H1 (cell line): Measurements from ENCODE around the gene MTARC1. TPM values are rescaled to one million over a fixed set of nuclear protein-coding genes. Genes with fewer than 3 reads are reported as not detected.

Experiments used
- CTCF ChIA-PET: fragments of 300-600 bp; sonication (Branson Sonifier 250); formaldehyde crosslinking; loops from one replicate; lab custom pipeline; 2021; ENCODE audit not compliant: partially characterized antibody; lab: Charles Lee
- POLR2A ChIA-PET: fragments of 300-600 bp; sonication (Branson Sonifier 250); formaldehyde crosslinking; loops from one replicate; lab custom pipeline; 2021; ENCODE audit warnings: inconsistent platforms; ENCODE audit not compliant: partially characterized antibody; lab: Charles Lee
- DNase-seq, 2 experiments: peaks; one replicate each; pipeline versions ENCODE4 v3.0.0 to v3.0.0-alpha.2; 2010 to 2022; ENCODE audit warnings: low spot score in 2 of 2, low read depth in 1 of 2, mixed read lengths in 1 of 2
- FAIRE-seq: peaks from 2 replicates; lab custom pipeline; 2011; peaks lifted over from hg19 to GRCh38; lab: Jason Lieb, UNC
- H2AFZ ChIP-seq: 2 replicates; pipeline ENCODE4 v1.8.1; 2012; ENCODE audit warnings: low read length, inconsistent platforms
- H2AK5ac ChIP-seq: 2 replicates; pipeline ENCODE4 v1.6.1; 2013; ENCODE audit warnings: low read depth, low read length
- H2BK120ac ChIP-seq: replicated peaks from 2 replicates; pipeline ENCODE3; 2013; ENCODE audit warnings: low read depth, low read length, inconsistent platforms
- H2BK12ac ChIP-seq: 2 replicates; pipeline ENCODE4 v1.6.1; 2013; ENCODE audit warnings: low read depth, low read length
- H2BK15ac ChIP-seq: 2 replicates; pipeline ENCODE4 v1.6.1; 2013; ENCODE audit warnings: low read length
- H2BK20ac ChIP-seq: 2 replicates; pipeline ENCODE4 v1.6.1; 2013; ENCODE audit warnings: low read length
- H2BK5ac ChIP-seq: 2 replicates; pipeline ENCODE4 v1.6.1; 2013; ENCODE audit warnings: low read depth, low read length
- H3K14ac ChIP-seq: 2 replicates; pipeline ENCODE4 v1.6.1; 2013; ENCODE audit warnings: inconsistent platforms; ENCODE audit not compliant: insufficient read length
- H3K18ac ChIP-seq: 2 replicates; pipeline ENCODE4 v1.6.1; 2013; ENCODE audit warnings: low read length; ENCODE audit errors: extremely low read depth
- H3K23ac ChIP-seq: 2 replicates; pipeline ENCODE4 v1.6.1; 2013; ENCODE audit warnings: inconsistent platforms; ENCODE audit not compliant: insufficient read length
- H3K23me2 ChIP-seq: 2 replicates; pipeline ENCODE4 v1.6.1; 2013; ENCODE audit warnings: low read depth, low read length
- H3K27ac ChIP-seq: 2 replicates; pipeline ENCODE4 v1.6.1; 2011; ENCODE audit warnings: low read depth, low read length, inconsistent platforms
- H3K27me3 ChIP-seq, 4 experiments: replicated peaks in 1 of 4; 1 replicate in 1 of 4; 2 replicates in 3 of 4; pipeline versions ENCODE4 v1.6.1 to v1.8.1; 2011 to 2013; ENCODE audit warnings: low read length in 3 of 4, mild to moderate bottlenecking in 3 of 4, inconsistent platforms in 2 of 4, mixed read lengths in 2 of 4, moderate library complexity in 1 of 4; ENCODE audit not compliant: control insufficient read depth in 3 of 4, insufficient read depth in 3 of 4; ENCODE audit errors: extremely low read depth in 1 of 4
- H3K36me3 ChIP-seq, 4 experiments: 2 replicates each; pipeline versions ENCODE4 v1.6.1 to v1.8.1; 2011 to 2013; ENCODE audit warnings: mild to moderate bottlenecking in 4 of 4, low read length in 3 of 4, moderate library complexity in 2 of 4, control low read depth in 1 of 4, inconsistent platforms in 1 of 4; ENCODE audit not compliant: insufficient read depth in 4 of 4, control insufficient read depth in 2 of 4
- H3K4ac ChIP-seq: replicated peaks from 2 replicates; pipeline ENCODE3; 2013; ENCODE audit warnings: low read length, low read depth, mixed read lengths, inconsistent platforms; ENCODE audit not compliant: insufficient read length
- H3K4me1 ChIP-seq, 4 experiments: replicated peaks in 1 of 4; 1 replicate in 1 of 4; 2 replicates in 3 of 4; pipeline versions ENCODE4 v1.6.1 to v1.8.1; 2011 to 2013; ENCODE audit warnings: low read length in 3 of 4, inconsistent platforms in 2 of 4, mixed read lengths in 1 of 4; ENCODE audit not compliant: insufficient read depth in 4 of 4, control insufficient read depth in 3 of 4
- H3K4me2 ChIP-seq, 2 experiments: 2 replicates each; pipeline versions ENCODE4 v1.6.1 to v1.8.1; 2011 to 2013; ENCODE audit warnings: low read depth in 2 of 2, low read length in 2 of 2, control low read depth in 1 of 2, inconsistent platforms in 1 of 2, mild to moderate bottlenecking in 1 of 2; ENCODE audit not compliant: insufficient read depth in 1 of 2
- H3K4me3 ChIP-seq, 4 experiments: fragments of 200-600, 300-600 bp in 1 of 4; sonication (generic), shearing (Covaris generic), sonication (Bioruptor Twin) in 1 of 4; 2 replicates each; pipeline versions ENCODE4 v1.5.1 to v1.8.1; 2011 to 2016; ENCODE audit warnings: low read length in 4 of 4, low read depth in 3 of 4, control low read depth in 2 of 4, inconsistent platforms in 2 of 4, mild to moderate bottlenecking in 2 of 4, mixed read lengths in 1 of 4, moderate library complexity in 1 of 4; ENCODE audit not compliant: insufficient read depth in 2 of 4; ENCODE audit errors: extremely low read depth in 1 of 4
- H3K56ac ChIP-seq: replicated peaks from 2 replicates; pipeline ENCODE3; 2013; ENCODE audit warnings: low read depth, mild to moderate bottlenecking, mixed read lengths, low read length, inconsistent platforms; ENCODE audit not compliant: insufficient read length
- H3K79me1 ChIP-seq: 2 replicates; pipeline ENCODE4 v1.6.1; 2013; ENCODE audit warnings: low read depth, low read length, control low read depth
- H3K79me2 ChIP-seq, 2 experiments: 2 replicates each; pipeline versions ENCODE4 v1.6.1 to v1.8.1; 2012 to 2013; ENCODE audit warnings: low read length in 2 of 2, mild to moderate bottlenecking in 2 of 2, inconsistent platforms in 1 of 2; ENCODE audit not compliant: insufficient read depth in 2 of 2, control insufficient read depth in 1 of 2
- H3K9ac ChIP-seq, 4 experiments: replicated peaks in 1 of 4; 1 replicate in 1 of 4; 2 replicates in 3 of 4; pipeline versions ENCODE4 v1.6.1 to v1.8.1; 2011 to 2013; ENCODE audit warnings: low read depth in 3 of 4, low read length in 3 of 4, control low read depth in 2 of 4, mild to moderate bottlenecking in 2 of 4, moderate library complexity in 2 of 4, inconsistent platforms in 1 of 4; ENCODE audit errors: extremely low read depth in 1 of 4
- H3K9me3 ChIP-seq, 2 experiments: 2 replicates each; pipeline versions ENCODE4 v1.6.1 to v1.8.1; 2012 to 2013; ENCODE audit warnings: mild to moderate bottlenecking in 2 of 2, moderate library complexity in 2 of 2, control low read depth in 1 of 2, inconsistent platforms in 1 of 2, low read depth in 1 of 2, low read length in 1 of 2, mixed read lengths in 1 of 2; ENCODE audit not compliant: insufficient read depth in 2 of 2
- H4K20me1 ChIP-seq, 2 experiments: replicated peaks in 1 of 2; 2 replicates each; pipeline versions ENCODE3 to v1.8.1; 2011 to 2013; ENCODE audit warnings: inconsistent platforms in 2 of 2, low read length in 2 of 2, mild to moderate bottlenecking in 1 of 2; ENCODE audit not compliant: insufficient read depth in 2 of 2, control insufficient read depth in 1 of 2
- H4K5ac ChIP-seq: 2 replicates; pipeline ENCODE4 v1.6.1; 2013; ENCODE audit warnings: low read length, low read depth, mixed read lengths, inconsistent platforms; ENCODE audit not compliant: insufficient read length
- H4K8ac ChIP-seq: 2 replicates; pipeline ENCODE4 v1.8.0; 2013; ENCODE audit warnings: mild to moderate bottlenecking, moderate library complexity, low read length, inconsistent platforms; ENCODE audit not compliant: insufficient read depth; ENCODE audit errors: extremely low read depth
- H4K91ac ChIP-seq: replicated peaks from 2 replicates; pipeline ENCODE3; 2013; ENCODE audit warnings: low read length, mixed read lengths, inconsistent platforms; ENCODE audit not compliant: insufficient read length
- BCL11A ChIP-seq, 2 experiments: IDR thresholded peaks; one replicate each; pipeline ENCODE4 v1.6.1; 2011; ENCODE audit warnings: low read depth in 2 of 2, low read length in 2 of 2, mild to moderate bottlenecking in 2 of 2
- CBX8 ChIP-seq: fragments of 300-800, 300-1000 bp; sonication (generic); IDR thresholded peaks from 2 replicates; pipeline ENCODE4 v1.7.1; 2016; ENCODE audit warnings: low read depth, low read length, borderline replicate concordance
- CHD2 ChIP-seq: IDR thresholded peaks from 2 replicates; pipeline ENCODE4 v1.6.1; 2012; ENCODE audit warnings: low read length, improper control_type of control experiment
- JUN ChIP-seq: IDR thresholded peaks from 2 replicates; pipeline ENCODE4 v1.6.1; 2011; ENCODE audit warnings: low read depth, mild to moderate bottlenecking, improper control_type of control experiment, low read length
- KDM1A ChIP-seq: fragments of 200-600, 300-600 bp; sonication (generic); IDR thresholded peaks from 2 replicates; pipeline ENCODE4 v1.7.1; 2016; ENCODE audit warnings: mild to moderate bottlenecking, low read length, borderline replicate concordance
- KDM5A ChIP-seq: fragments of 200-600 bp; IDR thresholded peaks from 2 replicates; pipeline ENCODE4 v1.7.1; 2012; ENCODE audit warnings: mild to moderate bottlenecking, low read length, inconsistent platforms, mixed read lengths
- MAFK ChIP-seq: IDR thresholded peaks from 2 replicates; pipeline ENCODE4 v1.6.1; 2012; ENCODE audit warnings: low read depth, mild to moderate bottlenecking, improper control_type of control experiment, low read length
- WGBS, 2 experiments: shearing (Covaris generic) in 1 of 2; methylation state at CpG; one replicate each; pipeline versions ENCODE4 v1.1.6 to v1.1.7; 2013 to 2015; ENCODE audit warnings: low lambda C conversion rate in 2 of 2, mixed read lengths in 2 of 2, inconsistent platforms in 1 of 2, low coverage in 1 of 2, missing lambda C conversion rate in 1 of 2; ENCODE audit not compliant: insufficient replicate concordance in 2 of 2, insufficient coverage in 1 of 2, insufficient read length in 1 of 2; ENCODE audit errors: extremely low coverage in 1 of 2, missing lambda C conversion rate in 1 of 2; 5-methylcytosine and 5-hydroxymethylcytosine counted together
- polyA plus RNA-seq, 7 experiments: library from polyadenylated mRNA; depleted of rRNA in 3 of 7; stranded (reverse) in 5 of 7; unstranded in 2 of 7; fragments of >200 nt in 5 of 7; fragments of 200-250 nt in 2 of 7; gene quantifications; 1 replicate in 5 of 7; 2 replicates in 1 of 7; 4 replicates in 1 of 7; pipeline versions ENCODE4 v1.2.1 to v1.2.3, GENCODE V29; 2011 to 2013; ENCODE audit warnings: missing spikeins in 2 of 7, mixed read lengths in 2 of 7
- total RNA-seq: library from RNA; stranded (reverse); fragmentation: NEBNext Ultra II Directional; extraction: Animal tissue kit (Norgen Biotek cat#: 25700); gene quantifications from 2 replicates; pipeline ENCODE4 v1.2.1, GENCODE V29; 2021
- TF ChIP-seq, protein P1 (sequence below): IDR thresholded peaks from 2 replicates; pipeline ENCODE4 v1.6.1; 2012; ENCODE audit warnings: low read length, inconsistent platforms
- TF ChIP-seq, protein P2 (sequence below): IDR thresholded peaks from 2 replicates; pipeline ENCODE4 v1.6.1; 2012; ENCODE audit warnings: inconsistent platforms
- TF ChIP-seq, protein P3 (sequence below): IDR thresholded peaks from 2 replicates; pipeline ENCODE4 v1.6.1; 2011; ENCODE audit warnings: low read length, improper control_type of control experiment

The MTARC1 gene
- total and polyA plus RNA-seq, 2 of the 8 experiments (the other 6 are each of a cell fraction or from before 2014, with no cell fraction given): 17.2 to 46.2 TPM

DNA sequence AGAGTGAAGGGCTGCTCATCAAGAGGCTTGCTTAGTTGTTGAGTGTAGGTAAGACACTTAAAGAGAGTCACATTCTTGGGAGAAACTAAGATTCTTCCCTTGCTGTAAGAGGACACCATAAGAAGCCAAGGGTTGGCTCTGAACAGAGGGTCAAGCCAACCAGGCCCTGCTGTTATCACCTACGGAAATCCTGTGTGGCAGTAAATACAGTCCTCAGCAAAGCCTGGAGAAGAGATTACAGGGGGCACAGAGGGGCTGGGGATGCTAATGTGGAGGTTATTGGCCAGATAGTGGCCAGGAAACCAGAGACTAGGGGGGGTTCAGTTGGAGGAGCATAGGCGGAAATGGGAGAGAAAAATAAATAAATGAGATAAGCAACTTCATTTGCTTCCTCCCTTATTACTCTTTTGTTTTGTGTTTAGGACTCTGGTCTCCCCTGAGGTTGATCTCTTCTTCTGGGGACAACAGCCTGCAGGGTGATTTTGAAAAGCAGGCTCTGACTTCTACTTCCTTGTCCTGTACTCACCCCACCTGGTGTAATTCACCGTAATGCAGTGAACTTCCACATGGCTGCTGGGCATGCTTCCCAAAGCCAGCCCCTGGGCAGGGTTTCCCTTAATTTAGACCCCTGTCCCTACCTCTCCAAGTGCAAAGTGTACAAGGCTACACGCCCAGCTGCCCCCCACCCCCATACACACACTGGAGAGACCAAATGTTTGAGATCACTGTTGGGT, 40.9 kb downstream of the MTARC1 start:
- no peaks in the 10 kb centered on the region for H3K79me1 ChIP-seq
- H3K4me3 ChIP-seq: no peak overlapping the region
- no peak overlapping the region for H2BK15ac ChIP-seq
- no peak overlapping the region for H3K23ac ChIP-seq
- no peaks in the 10 kb centered on the region for H4K20me1 ChIP-seq
- no peaks in the 10 kb centered on the region; the same call in 1 of the 2 replicates for H3K23me2 ChIP-seq
- no peak overlapping the region for H4K5ac ChIP-seq
- no peaks in the 10 kb centered on the region for H3K9me3 ChIP-seq
- FAIRE-seq (no peak), DNase-seq (no peak)
- no peak overlapping the region for H2BK120ac ChIP-seq
- H2BK12ac ChIP-seq: no peak overlapping the region
- no peaks in the 10 kb centered on the region for H3K27me3 ChIP-seq
- H2AK5ac ChIP-seq: no peak overlapping the region
- POLR2A ChIA-PET: no interaction called here
- H3K4ac ChIP-seq: no peak overlapping the region
- WGBS, 2 experiments: 88% methylated on average over 4 of the region's 4 CpGs; no CpG with 5 or more reads in 1 of the 2 experiments
- H3K79me2 ChIP-seq: no peaks in the 10 kb centered on the region
- H4K91ac ChIP-seq: no peak overlapping the region
- no peak overlapping the region for H3K27ac ChIP-seq
- CTCF ChIA-PET: interaction anchor here (0.7 to 2.3 kb wide), 4 partner anchors 13 to 24 kb away, joined by 3 to 12 read pairs (median 7); no protein-coding TSS in a partner anchor
- no peak overlapping the region for H2AFZ ChIP-seq
- H3K9ac ChIP-seq: no peak overlapping the region
- H3K56ac ChIP-seq: no peak overlapping the region
- H4K8ac ChIP-seq: no peak overlapping the region
- no peaks in the 10 kb centered on the region; a peak in 1 of 7 replicates for H3K4me1 ChIP-seq
- H3K18ac ChIP-seq: no peak overlapping the region
- H3K36me3 ChIP-seq: no peaks in the 10 kb centered on the region
- H2BK5ac ChIP-seq: no peak overlapping the region
- no peak overlapping the region for H3K14ac ChIP-seq
- H3K4me2 ChIP-seq: no peak overlapping the region
- H2BK20ac ChIP-seq: no peak overlapping the region
- TF ChIP-seq, protein P1, sequence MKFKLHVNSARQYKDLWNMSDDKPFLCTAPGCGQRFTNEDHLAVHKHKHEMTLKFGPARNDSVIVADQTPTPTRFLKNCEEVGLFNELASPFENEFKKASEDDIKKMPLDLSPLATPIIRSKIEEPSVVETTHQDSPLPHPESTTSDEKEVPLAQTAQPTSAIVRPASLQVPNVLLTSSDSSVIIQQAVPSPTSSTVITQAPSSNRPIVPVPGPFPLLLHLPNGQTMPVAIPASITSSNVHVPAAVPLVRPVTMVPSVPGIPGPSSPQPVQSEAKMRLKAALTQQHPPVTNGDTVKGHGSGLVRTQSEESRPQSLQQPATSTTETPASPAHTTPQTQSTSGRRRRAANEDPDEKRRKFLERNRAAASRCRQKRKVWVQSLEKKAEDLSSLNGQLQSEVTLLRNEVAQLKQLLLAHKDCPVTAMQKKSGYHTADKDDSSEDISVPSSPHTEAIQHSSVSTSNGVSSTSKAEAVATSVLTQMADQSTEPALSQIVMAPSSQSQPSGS: no peak
- TF ChIP-seq JUN (no peak), KDM5A (no peak), CBX8 (no peak), BCL11A (IDR thresholded peaks at IDR 0.05; ENCODE audit: low read depth in 2 of 2, low read length in 2 of 2) (no peak), MAFK (no peak), CHD2 (no peak), KDM1A (no peak)
- TF ChIP-seq, protein P2, sequence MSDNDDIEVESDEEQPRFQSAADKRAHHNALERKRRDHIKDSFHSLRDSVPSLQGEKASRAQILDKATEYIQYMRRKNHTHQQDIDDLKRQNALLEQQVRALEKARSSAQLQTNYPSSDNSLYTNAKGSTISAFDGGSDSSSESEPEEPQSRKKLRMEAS: no peak
- TF ChIP-seq, protein P3, sequence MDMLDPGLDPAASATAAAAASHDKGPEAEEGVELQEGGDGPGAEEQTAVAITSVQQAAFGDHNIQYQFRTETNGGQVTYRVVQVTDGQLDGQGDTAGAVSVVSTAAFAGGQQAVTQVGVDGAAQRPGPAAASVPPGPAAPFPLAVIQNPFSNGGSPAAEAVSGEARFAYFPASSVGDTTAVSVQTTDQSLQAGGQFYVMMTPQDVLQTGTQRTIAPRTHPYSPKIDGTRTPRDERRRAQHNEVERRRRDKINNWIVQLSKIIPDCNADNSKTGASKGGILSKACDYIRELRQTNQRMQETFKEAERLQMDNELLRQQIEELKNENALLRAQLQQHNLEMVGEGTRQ: no peak
